ENCODE data around the gene ZNF710.

DNA sequence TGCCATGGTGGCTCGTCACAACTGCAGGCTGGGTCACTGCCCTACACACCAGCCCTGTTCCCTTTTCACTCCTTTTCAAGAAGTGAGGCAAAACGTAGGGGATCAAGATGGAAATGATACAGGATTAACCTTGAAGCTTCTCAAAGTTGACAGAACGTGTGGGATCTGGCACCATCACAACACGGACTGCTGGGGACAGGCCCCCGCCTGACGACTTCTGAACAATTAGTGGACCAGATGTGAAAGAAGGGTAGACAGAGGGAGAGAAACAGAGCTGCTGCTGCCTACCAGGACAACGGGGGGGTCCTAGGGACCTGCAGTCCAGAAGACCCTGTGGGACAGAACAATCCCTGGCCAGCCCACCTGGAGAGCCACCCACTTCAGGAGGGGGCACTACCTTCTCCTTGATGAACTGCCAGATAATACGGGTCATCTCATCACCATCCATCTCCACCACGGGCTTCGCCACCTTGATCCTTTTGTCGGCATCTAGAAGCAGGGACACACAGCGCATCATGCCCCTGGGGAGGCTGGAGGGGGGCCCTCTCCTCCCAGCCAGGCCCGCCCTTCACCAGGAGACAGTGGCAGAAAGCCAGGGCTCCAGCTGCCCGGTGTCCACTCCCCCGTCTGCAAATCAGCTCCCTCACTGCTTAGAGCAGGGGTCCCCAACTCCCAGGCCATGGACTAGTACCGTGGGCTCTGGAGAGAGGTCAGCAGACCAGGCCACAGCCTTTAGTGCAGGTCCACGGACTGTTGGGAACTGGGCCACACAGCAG is 90.2 kb downstream of the ZNF710 start:
- TF ChIP-seq CTCF (conservative IDR thresholded peaks at IDR 0.05; ENCODE audit: low read depth in 2 of 2) (no peak), ZNF114 (CRISPR knock-in tag; IDR thresholded peaks at IDR 0.05) (no peak), POLR2AphosphoS5 (IDR thresholded peaks at IDR 0.05; ENCODE audit: low read depth) (no peak), EZH2 (IDR thresholded peaks at IDR 0.05; ENCODE audit: low read depth, unreplicated experiment) (no peak), CREB1 (CRISPR knock-in tag; IDR thresholded peaks at IDR 0.05; ENCODE audit: low read depth) (no peak), EZH2phosphoT487 (IDR thresholded peaks at IDR 0.05; ENCODE audit: unreplicated experiment) (no peak), JUNB (IDR thresholded peaks at IDR 0.05; ENCODE audit: unreplicated experiment) (no peak), NANOG (IDR thresholded peaks at IDR 0.05; ENCODE audit: borderline replicate concordance) (no peak), STAT1 (IDR thresholded peaks at IDR 0.05; ENCODE audit: unreplicated experiment) (no peak), ZNF331 (CRISPR knock-in tag; IDR thresholded peaks at IDR 0.05; ENCODE audit: low read depth) (no peak)
- TF ChIP-seq, protein P1, sequence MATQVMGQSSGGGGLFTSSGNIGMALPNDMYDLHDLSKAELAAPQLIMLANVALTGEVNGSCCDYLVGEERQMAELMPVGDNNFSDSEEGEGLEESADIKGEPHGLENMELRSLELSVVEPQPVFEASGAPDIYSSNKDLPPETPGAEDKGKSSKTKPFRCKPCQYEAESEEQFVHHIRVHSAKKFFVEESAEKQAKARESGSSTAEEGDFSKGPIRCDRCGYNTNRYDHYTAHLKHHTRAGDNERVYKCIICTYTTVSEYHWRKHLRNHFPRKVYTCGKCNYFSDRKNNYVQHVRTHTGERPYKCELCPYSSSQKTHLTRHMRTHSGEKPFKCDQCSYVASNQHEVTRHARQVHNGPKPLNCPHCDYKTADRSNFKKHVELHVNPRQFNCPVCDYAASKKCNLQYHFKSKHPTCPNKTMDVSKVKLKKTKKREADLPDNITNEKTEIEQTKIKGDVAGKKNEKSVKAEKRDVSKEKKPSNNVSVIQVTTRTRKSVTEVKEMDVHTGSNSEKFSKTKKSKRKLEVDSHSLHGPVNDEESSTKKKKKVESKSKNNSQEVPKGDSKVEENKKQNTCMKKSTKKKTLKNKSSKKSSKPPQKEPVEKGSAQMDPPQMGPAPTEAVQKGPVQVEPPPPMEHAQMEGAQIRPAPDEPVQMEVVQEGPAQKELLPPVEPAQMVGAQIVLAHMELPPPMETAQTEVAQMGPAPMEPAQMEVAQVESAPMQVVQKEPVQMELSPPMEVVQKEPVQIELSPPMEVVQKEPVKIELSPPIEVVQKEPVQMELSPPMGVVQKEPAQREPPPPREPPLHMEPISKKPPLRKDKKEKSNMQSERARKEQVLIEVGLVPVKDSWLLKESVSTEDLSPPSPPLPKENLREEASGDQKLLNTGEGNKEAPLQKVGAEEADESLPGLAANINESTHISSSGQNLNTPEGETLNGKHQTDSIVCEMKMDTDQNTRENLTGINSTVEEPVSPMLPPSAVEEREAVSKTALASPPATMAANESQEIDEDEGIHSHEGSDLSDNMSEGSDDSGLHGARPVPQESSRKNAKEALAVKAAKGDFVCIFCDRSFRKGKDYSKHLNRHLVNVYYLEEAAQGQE (IDR thresholded peaks at IDR 0.05; ENCODE audit: unreplicated experiment): no peak
- TF ChIP-seq, protein P2, sequence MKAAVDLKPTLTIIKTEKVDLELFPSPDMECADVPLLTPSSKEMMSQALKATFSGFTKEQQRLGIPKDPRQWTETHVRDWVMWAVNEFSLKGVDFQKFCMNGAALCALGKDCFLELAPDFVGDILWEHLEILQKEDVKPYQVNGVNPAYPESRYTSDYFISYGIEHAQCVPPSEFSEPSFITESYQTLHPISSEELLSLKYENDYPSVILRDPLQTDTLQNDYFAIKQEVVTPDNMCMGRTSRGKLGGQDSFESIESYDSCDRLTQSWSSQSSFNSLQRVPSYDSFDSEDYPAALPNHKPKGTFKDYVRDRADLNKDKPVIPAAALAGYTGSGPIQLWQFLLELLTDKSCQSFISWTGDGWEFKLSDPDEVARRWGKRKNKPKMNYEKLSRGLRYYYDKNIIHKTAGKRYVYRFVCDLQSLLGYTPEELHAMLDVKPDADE (IDR thresholded peaks at IDR 0.05): no peak
- TF ChIP-seq, protein P3, sequence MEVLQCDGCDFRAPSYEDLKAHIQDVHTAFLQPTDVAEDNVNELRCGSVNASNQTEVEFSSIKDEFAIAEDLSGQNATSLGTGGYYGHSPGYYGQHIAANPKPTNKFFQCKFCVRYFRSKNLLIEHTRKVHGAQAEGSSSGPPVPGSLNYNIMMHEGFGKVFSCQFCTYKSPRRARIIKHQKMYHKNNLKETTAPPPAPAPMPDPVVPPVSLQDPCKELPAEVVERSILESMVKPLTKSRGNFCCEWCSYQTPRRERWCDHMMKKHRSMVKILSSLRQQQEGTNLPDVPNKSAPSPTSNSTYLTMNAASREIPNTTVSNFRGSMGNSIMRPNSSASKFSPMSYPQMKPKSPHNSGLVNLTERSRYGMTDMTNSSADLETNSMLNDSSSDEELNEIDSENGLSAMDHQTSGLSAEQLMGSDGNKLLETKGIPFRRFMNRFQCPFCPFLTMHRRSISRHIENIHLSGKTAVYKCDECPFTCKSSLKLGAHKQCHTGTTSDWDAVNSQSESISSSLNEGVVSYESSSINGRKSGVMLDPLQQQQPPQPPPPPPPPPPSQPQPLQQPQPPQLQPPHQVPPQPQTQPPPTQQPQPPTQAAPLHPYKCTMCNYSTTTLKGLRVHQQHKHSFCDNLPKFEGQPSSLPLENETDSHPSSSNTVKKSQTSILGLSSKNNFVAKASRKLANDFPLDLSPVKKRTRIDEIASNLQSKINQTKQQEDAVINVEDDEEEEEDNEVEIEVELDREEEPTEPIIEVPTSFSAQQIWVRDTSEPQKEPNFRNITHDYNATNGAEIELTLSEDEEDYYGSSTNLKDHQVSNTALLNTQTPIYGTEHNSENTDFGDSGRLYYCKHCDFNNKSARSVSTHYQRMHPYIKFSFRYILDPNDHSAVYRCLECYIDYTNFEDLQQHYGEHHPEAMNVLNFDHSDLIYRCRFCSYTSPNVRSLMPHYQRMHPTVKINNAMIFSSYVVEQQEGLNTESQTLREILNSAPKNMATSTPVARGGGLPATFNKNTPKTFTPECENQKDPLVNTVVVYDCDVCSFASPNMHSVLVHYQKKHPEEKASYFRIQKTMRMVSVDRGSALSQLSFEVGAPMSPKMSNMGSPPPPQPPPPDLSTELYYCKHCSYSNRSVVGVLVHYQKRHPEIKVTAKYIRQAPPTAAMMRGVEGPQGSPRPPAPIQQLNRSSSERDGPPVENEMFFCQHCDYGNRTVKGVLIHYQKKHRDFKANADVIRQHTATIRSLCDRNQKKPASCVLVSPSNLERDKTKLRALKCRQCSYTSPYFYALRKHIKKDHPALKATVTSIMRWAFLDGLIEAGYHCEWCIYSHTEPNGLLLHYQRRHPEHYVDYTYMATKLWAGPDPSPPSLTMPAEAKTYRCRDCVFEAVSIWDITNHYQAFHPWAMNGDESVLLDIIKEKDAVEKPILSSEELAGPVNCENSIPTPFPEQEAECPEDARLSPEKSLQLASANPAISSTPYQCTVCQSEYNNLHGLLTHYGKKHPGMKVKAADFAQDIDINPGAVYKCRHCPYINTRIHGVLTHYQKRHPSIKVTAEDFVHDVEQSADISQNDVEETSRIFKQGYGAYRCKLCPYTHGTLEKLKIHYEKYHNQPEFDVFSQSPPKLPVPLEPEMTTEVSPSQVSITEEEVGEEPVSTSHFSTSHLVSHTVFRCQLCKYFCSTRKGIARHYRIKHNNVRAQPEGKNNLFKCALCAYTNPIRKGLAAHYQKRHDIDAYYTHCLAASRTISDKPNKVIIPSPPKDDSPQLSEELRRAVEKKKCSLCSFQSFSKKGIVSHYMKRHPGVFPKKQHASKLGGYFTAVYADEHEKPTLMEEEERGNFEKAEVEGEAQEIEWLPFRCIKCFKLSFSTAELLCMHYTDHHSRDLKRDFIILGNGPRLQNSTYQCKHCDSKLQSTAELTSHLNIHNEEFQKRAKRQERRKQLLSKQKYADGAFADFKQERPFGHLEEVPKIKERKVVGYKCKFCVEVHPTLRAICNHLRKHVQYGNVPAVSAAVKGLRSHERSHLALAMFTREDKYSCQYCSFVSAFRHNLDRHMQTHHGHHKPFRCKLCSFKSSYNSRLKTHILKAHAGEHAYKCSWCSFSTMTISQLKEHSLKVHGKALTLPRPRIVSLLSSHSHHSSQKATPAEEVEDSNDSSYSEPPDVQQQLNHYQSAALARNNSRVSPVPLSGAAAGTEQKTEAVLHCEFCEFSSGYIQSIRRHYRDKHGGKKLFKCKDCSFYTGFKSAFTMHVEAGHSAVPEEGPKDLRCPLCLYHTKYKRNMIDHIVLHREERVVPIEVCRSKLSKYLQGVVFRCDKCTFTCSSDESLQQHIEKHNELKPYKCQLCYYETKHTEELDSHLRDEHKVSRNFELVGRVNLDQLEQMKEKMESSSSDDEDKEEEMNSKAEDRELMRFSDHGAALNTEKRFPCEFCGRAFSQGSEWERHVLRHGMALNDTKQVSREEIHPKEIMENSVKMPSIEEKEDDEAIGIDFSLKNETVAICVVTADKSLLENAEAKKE (CRISPR knock-in tag; IDR thresholded peaks at IDR 0.05): no peak
